Measurements from ENCODE around the gene RBM44. TPM values are rescaled to one million over a fixed set of nuclear protein-coding genes. Genes with fewer than 3 reads are reported as not detected.
A peak's percentile ranks its signal among the peaks of the same experiment; 100 is the strongest.
"Not testable (repeated sequence)": the region's sequence is repeated elsewhere in the genome, so short reads cannot be mapped to it uniquely, and the experiment has no call there.

Gene RBM44
- total and polyA plus RNA-seq, 8 donors, result 0.41 to 1.6 (median 1.1) TPM

DNA sequence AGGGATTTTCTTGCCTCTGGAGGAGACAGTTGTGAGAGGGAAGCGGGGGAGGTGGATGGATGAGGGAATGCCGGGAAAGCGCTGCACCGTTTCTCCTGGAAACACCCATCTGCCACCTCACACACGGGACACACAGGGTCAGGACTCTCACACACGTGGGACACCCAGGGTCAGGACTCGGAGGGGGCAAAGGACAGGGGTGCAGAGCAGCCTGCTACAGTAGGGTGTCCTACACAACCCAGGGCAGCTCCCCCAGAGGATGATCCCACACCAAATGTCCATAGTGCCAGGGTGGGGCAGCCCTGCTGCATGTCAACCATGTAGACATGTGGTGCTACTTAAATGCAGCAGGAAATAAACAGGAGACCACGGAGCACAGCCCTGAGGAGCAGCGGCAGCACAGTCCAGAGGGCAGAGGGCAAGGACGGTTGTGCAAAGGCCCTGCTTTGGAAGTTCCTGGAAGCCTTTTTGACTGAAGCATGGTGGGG is 65.9 kb downstream of the RBM44 start:
- peaks cover 4 to 12% of the 10 kb centered on the region in 2 donors for H3K4me1 ChIP-seq
- no peak overlapping the region for H3K27ac ChIP-seq
- DNase-seq (peak in 1 of 4 donors; percentile 55), ATAC-seq (no peak)
- intact Hi-C loops (cut with DNase I), result no loop called here
- no peaks in the 10 kb centered on the region for H3K9me3 ChIP-seq
- TF ChIP-seq, protein P1, sequence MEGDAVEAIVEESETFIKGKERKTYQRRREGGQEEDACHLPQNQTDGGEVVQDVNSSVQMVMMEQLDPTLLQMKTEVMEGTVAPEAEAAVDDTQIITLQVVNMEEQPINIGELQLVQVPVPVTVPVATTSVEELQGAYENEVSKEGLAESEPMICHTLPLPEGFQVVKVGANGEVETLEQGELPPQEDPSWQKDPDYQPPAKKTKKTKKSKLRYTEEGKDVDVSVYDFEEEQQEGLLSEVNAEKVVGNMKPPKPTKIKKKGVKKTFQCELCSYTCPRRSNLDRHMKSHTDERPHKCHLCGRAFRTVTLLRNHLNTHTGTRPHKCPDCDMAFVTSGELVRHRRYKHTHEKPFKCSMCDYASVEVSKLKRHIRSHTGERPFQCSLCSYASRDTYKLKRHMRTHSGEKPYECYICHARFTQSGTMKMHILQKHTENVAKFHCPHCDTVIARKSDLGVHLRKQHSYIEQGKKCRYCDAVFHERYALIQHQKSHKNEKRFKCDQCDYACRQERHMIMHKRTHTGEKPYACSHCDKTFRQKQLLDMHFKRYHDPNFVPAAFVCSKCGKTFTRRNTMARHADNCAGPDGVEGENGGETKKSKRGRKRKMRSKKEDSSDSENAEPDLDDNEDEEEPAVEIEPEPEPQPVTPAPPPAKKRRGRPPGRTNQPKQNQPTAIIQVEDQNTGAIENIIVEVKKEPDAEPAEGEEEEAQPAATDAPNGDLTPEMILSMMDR (IDR thresholded peaks at IDR 0.05), result no peak
- peaks cover 4 to 55% of the 10 kb centered on the region in 2 donors for H3K27me3 ChIP-seq
- H3K4me3 ChIP-seq, result no peak overlapping the region
- no peaks in the 10 kb centered on the region for H3K36me3 ChIP-seq

DNA sequence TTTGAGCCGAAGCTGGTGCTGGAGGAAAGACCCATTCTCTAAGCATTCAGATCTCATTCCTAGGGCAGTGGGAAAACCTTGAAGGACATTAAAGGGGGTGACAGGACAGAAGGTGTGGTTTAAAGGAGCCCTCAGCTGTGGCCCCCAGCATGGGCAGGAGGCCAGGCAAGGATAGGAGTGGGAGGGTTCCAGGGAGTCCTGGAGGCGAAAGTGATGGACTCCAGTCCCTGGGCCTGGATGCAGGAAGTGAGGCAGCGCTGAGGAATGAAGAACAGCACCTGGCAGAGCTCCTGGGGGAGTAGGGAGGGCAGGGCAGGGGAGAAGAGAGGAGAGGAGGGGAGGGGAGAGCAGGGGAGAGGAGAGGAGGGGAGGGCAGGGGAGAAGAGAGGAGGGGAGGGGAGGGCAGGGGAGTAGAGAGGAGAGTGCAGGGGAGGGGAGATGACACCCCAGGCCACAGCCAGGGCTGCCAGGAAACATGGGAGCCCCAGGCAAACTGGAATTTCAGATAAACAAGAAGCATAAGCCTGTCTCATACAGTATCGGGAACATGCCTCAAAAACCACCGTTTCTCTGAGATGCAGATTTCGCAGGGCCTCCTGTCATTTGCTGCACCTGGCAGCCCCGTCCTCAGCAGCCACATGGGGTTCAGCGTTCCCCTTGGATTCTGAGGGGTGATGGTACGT is 66.5 kb downstream of the RBM44 start:
- TF ChIP-seq, protein P1 (IDR thresholded peaks at IDR 0.05), result no peak
- peak overlapping the region in 1 of 2 donors; percentile 19 for H3K27ac ChIP-seq
- intact Hi-C loops (cut with DNase I), result no loop called here

DNA sequence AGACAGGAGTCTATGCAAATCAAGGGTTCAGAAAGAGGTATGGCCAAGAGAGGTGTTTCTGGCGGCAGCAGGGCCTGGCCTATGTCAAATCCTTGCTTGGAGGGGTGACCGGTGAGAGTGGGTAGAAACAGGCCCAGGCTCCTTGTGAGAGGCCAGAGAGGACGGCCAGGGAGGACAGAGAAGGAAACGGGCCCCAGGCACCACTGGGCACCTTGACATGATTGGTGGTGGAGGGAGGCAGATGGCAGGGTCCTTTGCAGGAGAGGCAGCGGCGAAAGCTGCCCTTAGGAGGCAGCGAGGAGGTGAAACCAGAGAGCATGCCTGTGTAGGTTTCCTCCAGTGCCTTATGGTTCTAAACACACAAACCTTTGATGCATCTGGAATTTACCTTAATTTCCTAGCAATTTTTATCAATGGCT is 67.1 kb downstream of the RBM44 start:
- Histone ChIP-seq H3K36me3 (no peaks in the 10 kb centered on the region), H3K9me3 (no peaks in the 10 kb centered on the region), H3K4me3 (no peak overlapping the region), H3K27ac (peak overlapping the region in 1 of 2 donors; percentile 19), H3K4me1 (peaks cover 0 to under 1% of the 10 kb centered on the region in 2 donors), H3K27me3 (peaks cover 0 to 46% of the 10 kb centered on the region in 2 donors)
- DNase-seq (peak in 1 of 4 donors; percentile 43), ATAC-seq (no peak)
- TF ChIP-seq, protein P1 (IDR thresholded peaks at IDR 0.05), result no peak
- intact Hi-C loops (cut with DNase I), result no loop called here

More for the DNA sequence above, 66.5 kb downstream of the RBM44 start:
- Histone ChIP-seq H3K36me3 (no peaks in the 10 kb centered on the region), H3K27me3 (peaks cover 1 to 51% of the 10 kb centered on the region in 2 donors), H3K4me1 (peaks cover 1 to 6% of the 10 kb centered on the region in 2 donors), H3K9me3 (no peaks in the 10 kb centered on the region), H3K4me3 (no peak overlapping the region)
- ATAC-seq (peak; percentile 24), DNase-seq (no peak)

DNA sequence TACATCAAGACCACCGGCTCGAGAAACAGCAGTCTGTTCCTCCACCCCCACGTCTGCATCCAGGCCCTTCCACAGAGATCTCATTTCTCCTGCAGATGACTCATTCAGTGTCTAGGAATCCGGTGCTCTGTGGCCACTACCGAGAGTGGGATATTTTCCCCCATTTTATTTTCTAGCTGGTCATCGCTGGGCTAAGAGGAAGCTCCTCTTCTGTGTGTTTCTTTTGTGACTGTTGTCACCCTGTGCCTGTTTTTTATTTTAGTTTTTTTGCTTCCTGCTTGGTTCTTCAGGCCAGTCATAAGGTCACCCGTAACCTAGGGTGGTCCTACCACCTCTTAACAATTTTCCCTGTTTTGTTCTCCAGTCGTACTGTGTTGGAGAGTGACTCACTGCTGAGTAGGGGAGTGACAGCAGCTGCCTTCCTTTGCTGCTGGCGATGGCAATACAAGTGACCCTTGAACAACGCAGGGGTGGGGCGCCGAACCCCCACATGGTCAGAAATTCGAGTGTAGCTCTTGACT is 67.6 kb downstream of the RBM44 start:
- Histone ChIP-seq H3K9me3 (no peaks in the 10 kb centered on the region), H3K4me1 (no peaks in the 10 kb centered on the region), H3K36me3 (no peaks in the 10 kb centered on the region), H3K4me3 (no peak overlapping the region), H3K27me3 (peaks cover 0 to 46% of the 10 kb centered on the region in 2 donors), H3K27ac (peak overlapping the region in 1 of 2 donors; percentile 19)
- TF ChIP-seq, protein P1 (IDR thresholded peaks at IDR 0.05), result no peak
- ATAC-seq, result peak; percentile 44
- intact Hi-C loops (cut with DNase I), result no loop called here
- no peak for DNase-seq

DNA sequence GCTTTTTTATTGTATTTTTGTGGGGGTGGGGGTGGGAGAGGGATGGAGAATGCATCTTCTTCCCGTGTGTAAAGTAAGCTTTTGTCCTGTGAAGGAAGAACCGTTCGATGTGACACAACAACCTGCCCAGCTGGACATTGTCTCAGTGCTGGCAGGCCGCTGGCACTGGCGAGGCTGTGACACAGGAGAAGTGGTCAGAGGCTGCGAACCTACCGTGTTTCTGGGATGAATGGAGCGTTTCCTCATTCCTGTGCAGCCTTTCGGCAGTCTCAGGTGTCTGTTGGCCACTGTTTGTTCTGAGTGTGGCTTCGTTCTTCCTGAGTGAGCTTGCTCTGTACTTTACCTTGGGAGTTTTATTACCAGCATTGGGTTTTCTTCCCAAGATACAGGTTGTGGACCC is 68.9 kb downstream of the RBM44 start:
- DNase-seq (peak in 1 of 4 donors; percentile 45), ATAC-seq (no peak)
- TF ChIP-seq, protein P1 (IDR thresholded peaks at IDR 0.05), result no peak
- H3K36me3 ChIP-seq, result no peaks in the 10 kb centered on the region
- intact Hi-C loops (cut with DNase I), result no loop called here
- H3K4me3 ChIP-seq, result no peak overlapping the region
- peaks cover 0 to 40% of the 10 kb centered on the region in 2 donors for H3K27me3 ChIP-seq
- no peaks in the 10 kb centered on the region for H3K4me1 ChIP-seq
- no peaks in the 10 kb centered on the region for H3K9me3 ChIP-seq
- H3K27ac ChIP-seq, result no peak overlapping the region

DNA sequence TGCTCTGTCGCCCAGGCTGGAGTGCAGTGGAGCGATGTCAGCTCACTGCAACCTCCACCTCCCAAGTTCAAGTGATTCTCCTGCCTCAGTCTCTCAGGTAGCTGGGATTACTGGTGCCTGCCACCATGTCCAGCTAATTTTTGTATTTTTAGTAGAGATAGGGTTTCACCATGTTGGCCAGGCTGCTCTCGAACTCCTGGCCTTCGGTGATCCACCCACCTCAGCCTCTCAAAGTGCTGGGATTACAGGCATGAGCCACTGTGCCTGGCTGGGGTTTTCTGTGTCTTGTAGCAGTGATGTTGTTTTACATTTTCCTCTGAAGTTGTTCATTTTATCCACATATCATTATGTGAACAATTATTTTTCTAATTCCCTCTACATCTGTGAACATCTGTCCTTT is 69.5 kb downstream of the RBM44 start:
- DNase-seq; H3K36me3 ChIP-seq; ATAC-seq; H3K9me3 ChIP-seq; H3K27ac ChIP-seq; H3K4me3 ChIP-seq; H3K4me1 ChIP-seq; intact Hi-C loops (cut with DNase I): not testable (repeated sequence)
- H3K27me3 ChIP-seq, result peaks cover 0 to 34% of the 10 kb centered on the region in 2 donors
